Activated CD4-positive, alpha-beta memory T cell treated with anti-CD3 and anti-CD28 coated beads, Interleukin-2, amount 10 ng/mL, durations not matched to agents 7 days and 5 days (primary cell): ENCODE measurements around the gene NLK. TPM values are rescaled to one million over a fixed set of nuclear protein-coding genes. Genes with fewer than 3 reads are reported as not detected.
"Not testable (repeated sequence)": the region's sequence is repeated elsewhere in the genome, so short reads cannot be mapped to it uniquely, and the experiment has no call there.

Experiments
- CTCF ChIA-PET: fragments of 350-600 bp; sonication (Branson Sonifier 250); formaldehyde crosslinking; loops from one replicate; lab custom pipeline; 2021; ENCODE audit warnings: antibody characterized with exemption, inconsistent platforms; lab: Charles Lee
- POLR2A ChIA-PET: fragments of 350-600 bp; sonication (Branson Sonifier 250); formaldehyde crosslinking; loops from one replicate; lab custom pipeline; 2021; ENCODE audit warnings: antibody characterized with exemption; lab: Charles Lee
- DNase-seq: peaks from one replicate; pipeline ENCODE4 v3.0.0-alpha.2; 2020
- H3K27ac Mint-ChIP-seq: one replicate; pipeline ENCODE4 v1.8.0; 2021; ENCODE audit warnings: mild to moderate bottlenecking, mixed read lengths
- H3K27me3 Mint-ChIP-seq: one replicate; pipeline ENCODE4 v1.8.0; 2021; ENCODE audit warnings: mixed read lengths
- H3K36me3 Mint-ChIP-seq: one replicate; pipeline ENCODE4 v1.8.0; 2021; ENCODE audit warnings: low read depth, mixed read lengths
- H3K4me1 Mint-ChIP-seq: one replicate; pipeline ENCODE4 v1.8.0; 2021; ENCODE audit warnings: mixed read lengths
- H3K4me3 Mint-ChIP-seq: one replicate; pipeline ENCODE4 v1.8.0; 2021; ENCODE audit warnings: mild to moderate bottlenecking, mixed read lengths
- H3K9me3 Mint-ChIP-seq: one replicate; pipeline ENCODE4 v1.8.0; 2021; ENCODE audit warnings: mixed read lengths
- total RNA-seq, 2 experiments: library from RNA; stranded (reverse); gene quantifications; one replicate each; pipeline ENCODE4 v1.2.3, GENCODE V29; 2021

The NLK gene
- total RNA-seq, 2 experiments from 2014 or later, result 10.7 to 12.8 TPM

GRCh38 chr17:28056276-28056620 is 13.8 kb downstream of the NLK start:
- H3K27ac Mint-ChIP-seq, result no peak overlapping the region
- H3K4me3 Mint-ChIP-seq, result no peak overlapping the region
- peaks cover 28% of the 10 kb centered on the region for H3K4me1 Mint-ChIP-seq
- H3K27me3 Mint-ChIP-seq, result no peaks in the 10 kb centered on the region
- ChIA-PET POLR2A (interaction anchor here (1.2 kb wide), 1 partner anchor 15 kb away, joined by 4 read pairs; no protein-coding TSS in a partner anchor), CTCF (no interaction called here)
- H3K36me3 Mint-ChIP-seq, result no peaks in the 10 kb centered on the region
- no peak for DNase-seq
- H3K9me3 Mint-ChIP-seq, result no peaks in the 10 kb centered on the region

- H3K36me3 Mint-ChIP-seq, result no peaks in the 10 kb centered on the region
- no peak overlapping the region for H3K4me3 Mint-ChIP-seq
- POLR2A ChIA-PET, result interaction anchor here (1.1 kb wide), 1 partner anchor 16 kb away, joined by 3 read pairs; no protein-coding TSS in a partner anchor
- H3K27me3 Mint-ChIP-seq, result no peaks in the 10 kb centered on the region
- peak overlapping the region; percentile 8 for H3K27ac Mint-ChIP-seq
- H3K4me1 Mint-ChIP-seq, result peaks cover 28% of the 10 kb centered on the region
- no peak for DNase-seq
- H3K9me3 Mint-ChIP-seq, result no peaks in the 10 kb centered on the region
- CTCF ChIA-PET, result interaction anchor here (0.6 to 1.2 kb wide), 3 partner anchors 21 to 1649 kb away, joined by 3 read pairs; partner anchors contain the start of gene LYRM9
Measured at GRCh38 chr17:28057731-28058246, 15.3 kb downstream of the NLK start.

GRCh38 chr17:28059675-28060074 is 17.2 kb downstream of the NLK start:
- Mint-ChIP-seq H3K27ac (no peak overlapping the region), H3K4me3 (no peak overlapping the region), H3K27me3 (no peaks in the 10 kb centered on the region), H3K4me1 (peaks cover 27% of the 10 kb centered on the region), H3K9me3 (no peaks in the 10 kb centered on the region), H3K36me3 (peaks cover 4% of the 10 kb centered on the region)
- ChIA-PET POLR2A (no interaction called here), CTCF (no interaction called here)
- DNase-seq, result no peak

- POLR2A ChIA-PET, result no interaction called here
- CTCF ChIA-PET, result interaction anchor here (1.2 kb wide), 1 partner anchor 10 kb away, joined by 4 read pairs; no protein-coding TSS in a partner anchor
- H3K9me3 Mint-ChIP-seq, result peaks cover under 1% of the 10 kb centered on the region
Measured at GRCh38 chr17:28065706-28066105, 23.2 kb downstream of the NLK start.

GRCh38 chr17:28069061-28069460 is 26.6 kb downstream of the NLK start:
- Mint-ChIP-seq H3K36me3 (peaks cover 18% of the 10 kb centered on the region), H3K27ac (no peak overlapping the region), H3K27me3 (no peaks in the 10 kb centered on the region), H3K4me3 (no peak overlapping the region), H3K4me1 (peaks cover 35% of the 10 kb centered on the region), H3K9me3 (peaks cover 7% of the 10 kb centered on the region)
- POLR2A ChIA-PET, result no interaction called here
- CTCF ChIA-PET, result no interaction called here
- DNase-seq, result no peak

More at GRCh38 chr17:28065706-28066105, 23.2 kb downstream of the NLK start:
- Mint-ChIP-seq H3K4me1 (peaks cover 17% of the 10 kb centered on the region), H3K4me3 (no peak overlapping the region), H3K27ac (no peak overlapping the region), H3K36me3 (peaks cover 7% of the 10 kb centered on the region), H3K27me3 (no peaks in the 10 kb centered on the region)
- DNase-seq, result no peak

GRCh38 chr17:28071179-28071578 is 28.7 kb downstream of the NLK start:
- Mint-ChIP-seq H3K27ac (peak overlapping the region; percentile 37), H3K27me3 (no peaks in the 10 kb centered on the region), H3K9me3 (peaks cover 7% of the 10 kb centered on the region), H3K4me1 (peaks cover 23% of the 10 kb centered on the region), H3K4me3 (no peak overlapping the region), H3K36me3 (peaks cover 18% of the 10 kb centered on the region)
- no peak for DNase-seq
- ChIA-PET CTCF (interaction anchor here (0.7 kb wide), 1 partner anchor 23 kb away, joined by 3 read pairs; no protein-coding TSS in a partner anchor), POLR2A (interaction anchor here (1.5 kb wide), 1 partner anchor 30 kb away, joined by 5 read pairs; no protein-coding TSS in a partner anchor)

GRCh38 chr17:28071891-28072606 is 29.6 kb downstream of the NLK start:
- Mint-ChIP-seq H3K4me3 (no peak overlapping the region), H3K4me1 (peaks cover 25% of the 10 kb centered on the region), H3K27ac (peak overlapping the region; percentile 37), H3K36me3 (peaks cover 18% of the 10 kb centered on the region), H3K27me3 (no peaks in the 10 kb centered on the region), H3K9me3 (peaks cover 7% of the 10 kb centered on the region)
- POLR2A ChIA-PET, result interaction anchor here (1.5 kb wide), 1 partner anchor 31 kb away, joined by 5 read pairs; no protein-coding TSS in a partner anchor
- no peak for DNase-seq
- CTCF ChIA-PET, result no interaction called here

GRCh38 chr17:28072936-28073533 is 30.6 kb downstream of the NLK start:
- peaks cover 25% of the 10 kb centered on the region for H3K4me1 Mint-ChIP-seq
- no peak overlapping the region for H3K27ac Mint-ChIP-seq
- peaks cover 7% of the 10 kb centered on the region for H3K9me3 Mint-ChIP-seq
- no peaks in the 10 kb centered on the region for H3K27me3 Mint-ChIP-seq
- ChIA-PET POLR2A (no interaction called here), CTCF (no interaction called here)
- DNase-seq, result no peak
- peaks cover 18% of the 10 kb centered on the region for H3K36me3 Mint-ChIP-seq
- no peak overlapping the region for H3K4me3 Mint-ChIP-seq

- Mint-ChIP-seq H3K27ac (no peak overlapping the region), H3K36me3 (peaks cover 17% of the 10 kb centered on the region), H3K9me3 (peaks cover 7% of the 10 kb centered on the region), H3K27me3 (no peaks in the 10 kb centered on the region), H3K4me3 (no peak overlapping the region), H3K4me1 (peaks cover 33% of the 10 kb centered on the region)
- CTCF ChIA-PET, result no interaction called here
- DNase-seq, result no peak
- POLR2A ChIA-PET, result no interaction called here
Measured at GRCh38 chr17:28074010-28074409, 31.5 kb downstream of the NLK start.

GRCh38 chr17:28076144-28076543 is 33.7 kb downstream of the NLK start:
- H3K36me3 Mint-ChIP-seq, result peaks cover 13% of the 10 kb centered on the region

GRCh38 chr17:28077140-28077539 is 34.7 kb downstream of the NLK start:
- H3K27ac Mint-ChIP-seq, H3K9me3 Mint-ChIP-seq, H3K27me3 Mint-ChIP-seq, H3K4me3 Mint-ChIP-seq, CTCF ChIA-PET, DNase-seq, H3K36me3 Mint-ChIP-seq, POLR2A ChIA-PET: not testable (repeated sequence)
- peaks cover 31% of the 10 kb centered on the region for H3K4me1 Mint-ChIP-seq

More at GRCh38 chr17:28076144-28076543, 33.7 kb downstream of the NLK start:
- ChIA-PET CTCF (no interaction called here), POLR2A (interaction anchor here (1.0 kb wide), 1 partner anchor 35 kb away, joined by 3 read pairs; no protein-coding TSS in a partner anchor)
- no peak overlapping the region for H3K27ac Mint-ChIP-seq
- H3K9me3 Mint-ChIP-seq, result peaks cover 3% of the 10 kb centered on the region
- H3K4me1 Mint-ChIP-seq, result peaks cover 41% of the 10 kb centered on the region
- no peak overlapping the region for H3K4me3 Mint-ChIP-seq
- H3K27me3 Mint-ChIP-seq, result no peaks in the 10 kb centered on the region
- DNase-seq, result no peak

- H3K4me1 Mint-ChIP-seq, result peaks cover 20% of the 10 kb centered on the region
- no peak for DNase-seq
- H3K9me3 Mint-ChIP-seq, result no peaks in the 10 kb centered on the region
- POLR2A ChIA-PET, result no interaction called here
- H3K27me3 Mint-ChIP-seq, result no peaks in the 10 kb centered on the region
- peaks cover 2% of the 10 kb centered on the region for H3K36me3 Mint-ChIP-seq
- CTCF ChIA-PET, result no interaction called here
- no peak overlapping the region for H3K27ac Mint-ChIP-seq
- H3K4me3 Mint-ChIP-seq, result no peak overlapping the region
Measured at GRCh38 chr17:28078341-28079229, 36.1 kb downstream of the NLK start.
